Hepatocyte (in vitro differentiated cells): ENCODE measurements around the gene SLC25A21. TPM values are rescaled to one million over a fixed set of nuclear protein-coding genes. Genes with fewer than 3 reads are reported as not detected.

ENCODE experiments used
- DNase-seq: peaks from one replicate; pipeline ENCODE4 v3.0.0-alpha.2; 2016; ENCODE audit warnings: low spot score
- H2AFZ ChIP-seq: fragments of 200-600 bp; sonication (generic); 2 replicates; pipeline ENCODE4 v1.6.0; 2016; ENCODE audit warnings: antibody characterized with exemption, mild to moderate bottlenecking
- H3K27ac ChIP-seq: fragments of 200-600 bp; sonication (generic); 2 replicates; pipeline ENCODE4 v1.5.1; 2016; ENCODE audit warnings: mild to moderate bottlenecking
- H3K27me3 ChIP-seq: fragments of 200-600 bp; sonication (generic); 2 replicates; pipeline ENCODE4 v1.6.1; 2016
- H3K36me3 ChIP-seq: fragments of 200-600 bp; sonication (generic); replicated peaks from 2 replicates; pipeline ENCODE4 v1.5.1; 2016; ENCODE audit warnings: low read depth; ENCODE audit not compliant: insufficient read depth
- H3K4me1 ChIP-seq: fragments of 200-600 bp; sonication (generic); 2 replicates; pipeline ENCODE4 v1.5.1; 2016; ENCODE audit warnings: mild to moderate bottlenecking, moderate library complexity; ENCODE audit not compliant: insufficient read depth
- H3K4me2 ChIP-seq: fragments of 200-600 bp; sonication (generic); 2 replicates; pipeline ENCODE4 v1.6.0; 2016
- H3K4me3 ChIP-seq: fragments of 200-600 bp; sonication (generic); 2 replicates; pipeline ENCODE4 v1.5.1; 2016; ENCODE audit warnings: mild to moderate bottlenecking
- H3K79me2 ChIP-seq: fragments of 200-600 bp; sonication (generic); 2 replicates; pipeline ENCODE4 v1.6.0; 2017; ENCODE audit warnings: mild to moderate bottlenecking
- H3K9me2 ChIP-seq: fragments of 200-600 bp; sonication (generic); replicated peaks from 2 replicates; pipeline ENCODE4 v1.6.0; 2017; ENCODE audit warnings: mild to moderate bottlenecking; ENCODE audit not compliant: insufficient read depth
- H3K9me3 ChIP-seq: fragments of 200-600 bp; sonication (generic); 2 replicates; pipeline ENCODE4 v1.5.1; 2016; ENCODE audit warnings: low read depth, mild to moderate bottlenecking
- H4K20me1 ChIP-seq: fragments of 200-600 bp; sonication (generic); 2 replicates; pipeline ENCODE4 v1.6.0; 2016; ENCODE audit warnings: mild to moderate bottlenecking; ENCODE audit not compliant: insufficient read depth, poor library complexity, severe bottlenecking
- EZH2 ChIP-seq: fragments of 200-600 bp; sonication (generic); IDR thresholded peaks from 2 replicates; pipeline ENCODE4 v1.6.1; 2016; ENCODE audit warnings: antibody characterized with exemption, mild to moderate bottlenecking, borderline replicate concordance
- EZH2phosphoT487 ChIP-seq: fragments of 200-600 bp; sonication (generic); IDR thresholded peaks from one replicate; pipeline ENCODE4 v1.6.1; 2018; ENCODE audit warnings: antibody characterized with exemption, mild to moderate bottlenecking, low read depth, moderate library complexity; ENCODE audit not compliant: unreplicated experiment, severe bottlenecking
- WGBS: methylation state at CpG from one replicate; pipeline ENCODE4 v1.1.6; 2016; ENCODE audit warnings: low lambda C conversion rate; ENCODE audit errors: missing lambda C conversion rate; 5-methylcytosine and 5-hydroxymethylcytosine counted together
- polyA plus RNA-seq: library from polyadenylated mRNA; unstranded; fragments of >200 nt; fragmentation: Nextera tagmentation; extraction: Ambion mirVana; gene quantifications from 2 replicates; pipeline ENCODE4 v1.2.1, GENCODE V29; 2016
- total RNA-seq: library from RNA; depleted of rRNA; stranded (reverse); fragments of >200 nt; gene quantifications from 2 replicates; pipeline ENCODE4 v1.2.3, GENCODE V29; 2014
- TF ChIP-seq, protein P1 (sequence below): fragments of 200-600 bp; sonication (generic); IDR thresholded peaks from 2 replicates; pipeline ENCODE4 v1.5.1; 2016; ENCODE audit warnings: antibody characterized with exemption, mild to moderate bottlenecking; ENCODE audit not compliant: poor library complexity

The SLC25A21 gene
- total and polyA plus RNA-seq, 2 experiments from 2014 or later = 1.4 to 1.6 TPM

DNA sequence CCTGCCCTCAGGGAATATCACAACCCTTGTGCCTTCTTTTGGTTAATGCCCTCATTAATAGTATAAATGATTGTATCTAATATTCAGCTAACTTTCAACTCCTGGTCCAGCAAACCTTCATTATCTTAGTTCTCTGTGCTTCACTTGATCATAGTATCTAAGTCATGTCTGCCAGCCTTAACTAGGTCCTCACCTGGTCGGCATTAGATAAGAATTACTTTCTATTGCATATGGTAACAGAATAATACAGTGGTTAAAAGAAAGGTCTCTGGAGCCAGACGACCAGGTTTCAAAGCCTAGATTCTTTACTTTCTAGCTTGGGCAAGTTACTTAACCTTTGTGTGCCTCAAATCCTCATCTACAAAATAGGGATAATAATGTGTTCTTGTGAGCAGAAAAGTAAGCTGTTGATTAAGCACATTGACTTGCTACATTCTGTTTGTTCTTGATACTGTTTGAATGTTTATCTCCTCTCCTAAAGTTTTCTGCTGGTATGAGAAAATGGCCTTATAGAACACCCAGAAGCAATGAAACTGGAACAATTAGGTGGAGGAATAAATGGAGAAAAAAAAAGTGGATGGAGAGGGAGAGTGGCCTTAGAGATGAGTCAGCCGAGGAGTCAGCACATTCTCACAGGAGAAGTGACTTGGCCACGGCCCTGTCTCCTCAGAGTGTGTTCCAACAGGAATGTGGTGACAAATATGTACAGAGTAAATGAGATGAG, 176.1 kb downstream of the SLC25A21 start:
- no peak overlapping the region for H2AFZ ChIP-seq

DNA sequence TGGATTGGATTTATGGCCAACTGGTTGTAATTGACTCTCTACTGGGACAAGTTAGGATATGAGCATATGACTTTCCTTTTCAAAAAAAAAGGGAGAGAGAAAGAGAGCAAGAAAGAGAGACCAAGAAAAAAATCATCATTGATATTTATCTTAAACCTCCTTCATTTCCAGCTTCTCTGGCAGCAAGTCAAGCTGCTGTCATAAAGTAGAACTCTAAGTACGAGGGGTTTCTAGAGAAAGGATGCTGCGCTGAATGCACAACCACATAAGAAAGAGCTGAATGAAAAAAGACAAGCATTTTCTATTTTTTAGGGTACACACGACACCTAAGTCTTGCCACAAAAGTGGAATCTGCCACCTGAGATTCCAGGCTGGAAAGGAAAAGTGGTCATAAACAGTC, 182.6 kb downstream of the SLC25A21 start:
- WGBS = 82% methylated on average over 3 of the region's 3 CpGs

More for the DNA sequence above, 176.1 kb downstream of the SLC25A21 start:
- WGBS = 79% methylated on average over 4 of the region's 4 CpGs
- Histone ChIP-seq H3K4me1 (no peaks in the 10 kb centered on the region), H3K79me2 (no peaks in the 10 kb centered on the region), H4K20me1 (no peaks in the 10 kb centered on the region), H3K27ac (no peak overlapping the region), H3K9me3 (no peaks in the 10 kb centered on the region), H3K4me2 (no peak overlapping the region), H3K4me3 (no peak overlapping the region), H3K36me3 (no peaks in the 10 kb centered on the region), H3K9me2 (no peaks in the 10 kb centered on the region), H3K27me3 (no peaks in the 10 kb centered on the region)
- TF ChIP-seq, protein P1, sequence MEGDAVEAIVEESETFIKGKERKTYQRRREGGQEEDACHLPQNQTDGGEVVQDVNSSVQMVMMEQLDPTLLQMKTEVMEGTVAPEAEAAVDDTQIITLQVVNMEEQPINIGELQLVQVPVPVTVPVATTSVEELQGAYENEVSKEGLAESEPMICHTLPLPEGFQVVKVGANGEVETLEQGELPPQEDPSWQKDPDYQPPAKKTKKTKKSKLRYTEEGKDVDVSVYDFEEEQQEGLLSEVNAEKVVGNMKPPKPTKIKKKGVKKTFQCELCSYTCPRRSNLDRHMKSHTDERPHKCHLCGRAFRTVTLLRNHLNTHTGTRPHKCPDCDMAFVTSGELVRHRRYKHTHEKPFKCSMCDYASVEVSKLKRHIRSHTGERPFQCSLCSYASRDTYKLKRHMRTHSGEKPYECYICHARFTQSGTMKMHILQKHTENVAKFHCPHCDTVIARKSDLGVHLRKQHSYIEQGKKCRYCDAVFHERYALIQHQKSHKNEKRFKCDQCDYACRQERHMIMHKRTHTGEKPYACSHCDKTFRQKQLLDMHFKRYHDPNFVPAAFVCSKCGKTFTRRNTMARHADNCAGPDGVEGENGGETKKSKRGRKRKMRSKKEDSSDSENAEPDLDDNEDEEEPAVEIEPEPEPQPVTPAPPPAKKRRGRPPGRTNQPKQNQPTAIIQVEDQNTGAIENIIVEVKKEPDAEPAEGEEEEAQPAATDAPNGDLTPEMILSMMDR = no peak
- TF ChIP-seq EZH2phosphoT487 (no peak), EZH2 (no peak)
- DNase-seq = no peak

DNA sequence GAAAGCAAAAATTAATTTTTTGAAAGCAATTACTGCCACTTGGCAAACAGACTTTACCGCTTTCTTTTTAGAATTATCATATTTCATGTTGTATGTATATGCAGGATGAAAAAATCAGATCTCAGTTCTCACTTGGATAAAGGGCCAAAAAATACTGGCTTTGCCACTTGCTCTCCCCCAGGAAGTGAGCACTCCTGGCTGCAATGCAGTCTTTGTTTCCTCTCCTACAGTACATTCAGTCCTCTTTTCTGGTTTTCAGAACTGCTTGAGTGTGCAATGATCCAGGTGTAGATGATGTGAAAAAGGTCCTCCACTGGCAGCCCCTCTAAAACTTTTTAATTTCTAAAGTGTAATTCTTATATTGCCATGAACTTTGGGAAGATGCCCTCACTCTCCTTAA, 183.4 kb downstream of the SLC25A21 start:
- H3K9me3 ChIP-seq = no peaks in the 10 kb centered on the region
- no peak overlapping the region for H2AFZ ChIP-seq
- H3K79me2 ChIP-seq = no peaks in the 10 kb centered on the region
- no peaks in the 10 kb centered on the region for H4K20me1 ChIP-seq
- H3K4me1 ChIP-seq = no peaks in the 10 kb centered on the region
- WGBS = 91% methylated on average over 1 of the region's 1 CpG
- no peak for DNase-seq
- H3K4me2 ChIP-seq = no peak overlapping the region
- H3K4me3 ChIP-seq = no peak overlapping the region
- no peaks in the 10 kb centered on the region for H3K27me3 ChIP-seq
- H3K27ac ChIP-seq = no peak overlapping the region
- no peaks in the 10 kb centered on the region for H3K9me2 ChIP-seq
- TF ChIP-seq EZH2 (no peak), EZH2phosphoT487 (no peak)
- TF ChIP-seq, protein P1 = no peak
- no peaks in the 10 kb centered on the region for H3K36me3 ChIP-seq

More for the DNA sequence above, 182.6 kb downstream of the SLC25A21 start:
- Histone ChIP-seq H2AFZ (no peak overlapping the region), H3K79me2 (no peaks in the 10 kb centered on the region), H3K36me3 (no peaks in the 10 kb centered on the region), H3K9me2 (no peaks in the 10 kb centered on the region), H3K4me2 (no peak overlapping the region), H4K20me1 (no peaks in the 10 kb centered on the region), H3K4me3 (no peak overlapping the region), H3K27ac (no peak overlapping the region), H3K9me3 (no peaks in the 10 kb centered on the region), H3K27me3 (no peaks in the 10 kb centered on the region), H3K4me1 (no peaks in the 10 kb centered on the region)
- no peak for TF ChIP-seq EZH2
- no peak for TF ChIP-seq EZH2phosphoT487
- TF ChIP-seq, protein P1 = no peak
- no peak for DNase-seq
